Right atrium auricular region (tissue), 2 donors: ENCODE results near the gene GNA14. TPM values are rescaled to one million over a fixed set of nuclear protein-coding genes. Genes with fewer than 3 reads are reported as not detected.

Experiments
- DNase-seq: peaks from one replicate; pipeline ENCODE4 v3.0.0-alpha.2; 2019; ENCODE audit warnings: low spot score
- H3K27ac ChIP-seq, 2 donors: fragments of 200-600 bp; sonication (generic); 1 replicate in 1 of 2; 2 replicates in 1 of 2; pipeline ENCODE4 v1.5.1; 2016 to 2019
- H3K27me3 ChIP-seq, 2 donors: fragments of 200-600 bp; sonication (generic); one replicate each; pipeline versions ENCODE4 v1.5.1 to v1.6.0; 2017 to 2019
- H3K36me3 ChIP-seq: fragments of 200-600 bp; sonication (generic); one replicate; pipeline ENCODE4 v1.5.1; 2016
- H3K4me1 ChIP-seq, 2 donors: fragments of 200-600 bp; sonication (generic); one replicate each; pipeline versions ENCODE4 v1.5.1 to v1.6.0; 2017 to 2019
- H3K4me3 ChIP-seq, 2 donors: fragments of 200-600 bp; sonication (generic); 1 replicate in 1 of 2; 2 replicates in 1 of 2; pipeline ENCODE4 v1.5.1; 2017 to 2019; ENCODE audit warnings: mild to moderate bottlenecking in 1 of 2, moderate library complexity in 1 of 2
- H3K9me3 ChIP-seq, 2 donors: fragments of 200-600 bp; sonication (generic); one replicate each; pipeline ENCODE4 v1.5.1; 2019
- CTCF ChIP-seq, 2 donors: fragments of 200-600 bp; sonication (generic); IDR thresholded peaks; one replicate each; pipeline ENCODE4 v1.5.1; 2019; ENCODE audit warnings: antibody characterized with exemption in 2 of 2
- total RNA-seq, 2 donors: library from RNA; depleted of rRNA; stranded (reverse); fragments of >200 nt; gene quantifications; one replicate each; pipeline ENCODE4 v1.1.0, GENCODE V29; 2016

The GNA14 gene
- total RNA-seq, 2 donors from 2014 or later, result 2.2 to 4.3 TPM

- no peaks in the 10 kb centered on the region for H3K9me3 ChIP-seq
- no peak for DNase-seq
- no peaks in the 10 kb centered on the region for H3K4me1 ChIP-seq
- H3K4me3 ChIP-seq, result no peak overlapping the region
- peak; percentile 85 to 97 for TF ChIP-seq CTCF (IDR thresholded peaks at IDR 0.05)
- no peaks in the 10 kb centered on the region for H3K36me3 ChIP-seq
- no peaks in the 10 kb centered on the region for H3K27me3 ChIP-seq
- no peak overlapping the region for H3K27ac ChIP-seq
Observed at GRCh38 chr9:77433675-77434445, 214.3 kb downstream of the GNA14 start.

- no peaks in the 10 kb centered on the region for H3K36me3 ChIP-seq
- DNase-seq, result no peak
- TF ChIP-seq CTCF (IDR thresholded peaks at IDR 0.05), result no peak
- H3K4me3 ChIP-seq, result no peak overlapping the region
- H3K4me1 ChIP-seq, result no peaks in the 10 kb centered on the region
- no peaks in the 10 kb centered on the region for H3K9me3 ChIP-seq
- no peaks in the 10 kb centered on the region for H3K27me3 ChIP-seq
- H3K27ac ChIP-seq, result no peak overlapping the region
Observed at GRCh38 chr9:77432053-77432452, 216.1 kb downstream of the GNA14 start.

GRCh38 chr9:77429928-77430327, 218.2 kb downstream of the GNA14 start:
- no peak for DNase-seq
- Histone ChIP-seq H3K4me3 (no peak overlapping the region), H3K4me1 (no peaks in the 10 kb centered on the region), H3K27ac (no peak overlapping the region), H3K27me3 (no peaks in the 10 kb centered on the region), H3K36me3 (no peaks in the 10 kb centered on the region), H3K9me3 (no peaks in the 10 kb centered on the region)
- no peak for TF ChIP-seq CTCF (IDR thresholded peaks at IDR 0.05)

- no peak for DNase-seq
- TF ChIP-seq CTCF (IDR thresholded peaks at IDR 0.05), result no peak
Observed at GRCh38 chr9:77427256-77427927, 220.7 kb downstream of the GNA14 start.

GRCh38 chr9:77426712-77427111, 221.4 kb downstream of the GNA14 start:
- H3K27me3 ChIP-seq, result no peaks in the 10 kb centered on the region
- H3K9me3 ChIP-seq, result no peaks in the 10 kb centered on the region
- no peak for TF ChIP-seq CTCF (IDR thresholded peaks at IDR 0.05)
- no peak overlapping the region for H3K4me3 ChIP-seq
- H3K27ac ChIP-seq, result no peak overlapping the region
- no peak for DNase-seq
- no peaks in the 10 kb centered on the region for H3K4me1 ChIP-seq
- H3K36me3 ChIP-seq, result no peaks in the 10 kb centered on the region

More at GRCh38 chr9:77427256-77427927, 220.7 kb downstream of the GNA14 start:
- Histone ChIP-seq H3K27ac (no peak overlapping the region), H3K4me3 (no peak overlapping the region), H3K9me3 (no peaks in the 10 kb centered on the region), H3K27me3 (no peaks in the 10 kb centered on the region), H3K4me1 (no peaks in the 10 kb centered on the region), H3K36me3 (no peaks in the 10 kb centered on the region)
